Subcutaneous abdominal adipose tissue (tissue), 5 donors: ENCODE data around the gene RNF26.
"Not testable (repeated sequence)": the region's sequence is repeated elsewhere in the genome, so short reads cannot be mapped to it uniquely, and the experiment has no call there.

Experiments used
- H3K27ac ChIP-seq: one replicate; pipeline ENCODE4 v1.7.0; 2013; ENCODE audit warnings: low read depth, mild to moderate bottlenecking, inconsistent platforms, low read length, moderate library complexity
- H3K27me3 ChIP-seq, 5 donors: one replicate each; pipeline ENCODE4 v1.7.0; 2013; ENCODE audit warnings: low read length in 5 of 5, inconsistent platforms in 1 of 5; ENCODE audit not compliant: control insufficient read depth in 5 of 5, insufficient read depth in 4 of 5
- H3K36me3 ChIP-seq, 5 donors: one replicate each; pipeline ENCODE4 v1.7.0; 2013; ENCODE audit warnings: low read length in 5 of 5; ENCODE audit not compliant: control insufficient read depth in 5 of 5, insufficient read depth in 5 of 5
- H3K4me1 ChIP-seq, 5 donors: one replicate each; pipeline ENCODE4 v1.7.0; 2013; ENCODE audit warnings: low read length in 5 of 5, mild to moderate bottlenecking in 3 of 5, moderate library complexity in 1 of 5; ENCODE audit not compliant: control insufficient read depth in 5 of 5, insufficient read depth in 5 of 5
- H3K4me3 ChIP-seq, 5 donors: one replicate each; pipeline ENCODE4 v1.7.0; 2013; ENCODE audit warnings: low read length in 5 of 5, low read depth in 1 of 5
- H3K9ac ChIP-seq, 5 donors: one replicate each; pipeline ENCODE4 v1.7.0; 2013; ENCODE audit warnings: low read length in 5 of 5, mild to moderate bottlenecking in 4 of 5, moderate library complexity in 3 of 5
- H3K9me3 ChIP-seq, 5 donors: one replicate each; pipeline ENCODE4 v1.7.0; 2013; ENCODE audit warnings: low read length in 5 of 5; ENCODE audit not compliant: control insufficient read depth in 5 of 5
- donor health status: healthy.
- donor health status: healthy.
- donor health status: healthy.
- donor health status: healthy.
- donor health status: healthy.

Gene RNF26

DNA sequence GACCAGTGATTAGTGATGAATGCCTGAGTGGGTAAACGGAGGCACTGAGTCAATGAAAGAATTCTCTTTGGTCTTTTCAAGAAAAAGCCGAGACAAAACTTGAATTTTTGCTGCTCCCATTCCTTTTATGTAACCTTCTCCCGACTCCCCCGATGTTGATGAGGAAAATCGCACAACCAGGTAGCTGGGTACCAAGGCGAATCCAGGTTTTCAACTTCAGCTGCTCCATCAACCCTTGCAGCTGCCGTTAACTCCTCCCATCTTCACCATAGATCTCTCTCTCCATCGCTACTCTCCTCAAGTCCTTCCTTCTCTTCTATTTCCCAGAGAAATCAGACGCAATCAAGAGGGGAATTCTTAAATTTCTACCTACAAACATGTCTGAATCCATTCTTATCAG is 47.8 kb downstream of the RNF26 start:
- Histone ChIP-seq H3K27me3 (no peaks in the 10 kb centered on the region), H3K9ac (peak overlapping the region in 2 of 5 donors; percentile 41 to 53), H3K4me3 (peak overlapping the region; percentile 46 to 81 (median 70)), H3K9me3 (no peaks in the 10 kb centered on the region), H3K4me1 (peaks cover 2 to 18% (median 14%) of the 10 kb centered on the region in 5 donors), H3K27ac (no peak overlapping the region), H3K36me3 (no peaks in the 10 kb centered on the region)

DNA sequence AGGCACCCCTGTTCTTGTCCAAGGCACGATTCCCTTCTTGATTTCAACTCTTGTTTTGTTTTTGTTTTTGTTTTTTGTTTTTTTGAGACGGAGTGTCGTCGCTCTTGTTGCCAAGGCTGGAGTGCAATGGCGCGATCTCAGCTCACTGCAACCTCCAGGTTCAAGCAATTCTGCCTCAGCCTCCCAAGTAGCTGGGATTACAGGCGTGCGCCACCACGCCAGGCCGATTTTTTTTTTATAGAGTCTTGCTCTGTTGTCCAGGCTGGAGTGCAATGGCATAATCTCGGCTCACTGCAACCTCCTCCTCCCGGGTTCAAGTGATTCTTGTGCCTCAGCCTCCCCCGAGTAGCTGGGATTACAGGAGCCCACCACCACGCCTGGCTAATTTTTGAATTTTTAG is 48.2 kb downstream of the RNF26 start:
- Histone ChIP-seq H3K4me3 (peak overlapping the region in 1 of 5 donors; percentile 64), H3K4me1 (peaks cover 2 to 18% (median 14%) of the 10 kb centered on the region in 5 donors)
- H3K36me3 ChIP-seq, H3K27me3 ChIP-seq, H3K27ac ChIP-seq, H3K9me3 ChIP-seq, H3K9ac ChIP-seq: not testable (repeated sequence)

DNA sequence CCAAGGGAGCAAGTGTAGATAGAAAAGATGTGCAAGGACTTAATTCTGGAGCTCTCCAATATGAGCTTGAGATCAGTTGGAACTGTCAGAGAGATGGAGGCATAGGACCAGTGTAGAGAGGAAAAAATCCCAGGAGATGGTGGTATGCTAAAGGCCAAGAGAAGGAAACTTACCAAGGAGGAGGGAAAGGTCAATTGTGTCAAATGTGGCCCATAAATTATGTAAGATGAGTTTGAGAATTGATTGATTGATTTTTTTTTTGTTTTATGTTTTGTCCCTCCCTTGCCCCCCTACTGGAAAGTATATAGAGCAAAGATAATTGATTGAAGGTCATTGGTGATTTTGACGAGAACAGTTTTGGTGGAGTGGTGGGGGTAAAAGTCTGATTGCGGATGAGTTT is 50.0 kb downstream of the RNF26 start:
- Histone ChIP-seq H3K4me3 (no peak overlapping the region), H3K9me3 (no peaks in the 10 kb centered on the region), H3K9ac (no peak overlapping the region), H3K36me3 (no peaks in the 10 kb centered on the region), H3K4me1 (peaks cover 2 to 18% (median 14%) of the 10 kb centered on the region in 5 donors), H3K27ac (no peak overlapping the region), H3K27me3 (no peaks in the 10 kb centered on the region)
